ENCODE measurements around the gene FOXR1. TPM values are rescaled to one million over a fixed set of nuclear protein-coding genes. Genes with fewer than 3 reads are reported as not detected.
"Not testable (repeated sequence)": the region's sequence is repeated elsewhere in the genome, so short reads cannot be mapped to it uniquely, and the experiment has no call there.

The FOXR1 gene
- total RNA-seq, 1 experiment from 2014 or later, result not detected

DNA sequence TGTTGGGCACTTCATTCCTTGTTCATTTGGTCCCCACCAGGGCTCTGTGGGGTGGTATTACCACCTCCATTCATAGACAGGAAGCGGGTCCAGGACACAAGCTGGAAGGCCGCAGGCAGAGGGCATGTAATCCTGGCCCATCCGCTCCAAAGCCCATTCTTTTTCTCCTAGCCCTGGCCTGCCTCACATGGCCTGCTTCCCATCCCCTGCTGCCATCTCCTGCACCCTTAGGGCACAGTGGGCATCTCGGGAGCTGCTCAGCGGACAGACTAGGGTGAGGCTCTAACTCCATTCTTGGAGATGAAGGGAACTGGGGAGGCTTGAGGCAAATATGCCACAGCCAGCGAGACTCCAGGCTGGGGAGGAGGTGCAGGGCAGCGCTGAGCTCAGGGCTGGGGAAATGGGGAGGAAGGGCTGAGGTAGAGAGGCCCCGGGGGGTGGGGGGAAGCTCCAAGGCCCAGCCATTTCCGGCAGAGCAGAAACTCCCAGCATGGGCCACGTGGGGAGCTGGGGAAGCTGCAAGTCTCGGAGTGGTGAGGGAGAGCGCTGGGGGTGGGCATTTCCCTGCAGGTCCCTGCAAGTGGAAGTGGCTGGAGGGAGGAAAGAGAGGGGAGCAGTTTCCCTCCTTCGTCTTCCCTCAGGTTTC lies 31.5 kb upstream of the FOXR1 start:
- DNase-seq (ENCODE audit: low read depth), result no peak

DNA sequence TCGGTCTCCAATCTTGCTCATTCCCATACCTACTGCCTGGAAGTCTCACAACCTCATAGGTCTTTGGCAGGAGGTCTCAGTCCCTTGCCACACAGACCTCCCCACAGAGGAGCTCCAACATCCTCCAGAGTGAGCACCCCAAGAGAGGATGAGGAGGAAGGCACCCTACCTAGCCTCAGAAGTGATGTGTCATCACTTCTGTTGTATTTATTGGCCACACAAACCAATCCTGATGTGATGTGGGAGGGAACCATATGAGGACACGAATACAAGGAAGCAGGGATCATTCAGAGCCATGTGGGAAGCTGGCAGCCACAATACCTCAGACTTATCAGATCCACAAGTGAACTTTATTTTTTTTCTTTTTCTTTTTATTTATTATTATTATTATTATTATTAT lies 24.5 kb upstream of the FOXR1 start:
- DNase-seq (ENCODE audit: low read depth), result no peak

DNA sequence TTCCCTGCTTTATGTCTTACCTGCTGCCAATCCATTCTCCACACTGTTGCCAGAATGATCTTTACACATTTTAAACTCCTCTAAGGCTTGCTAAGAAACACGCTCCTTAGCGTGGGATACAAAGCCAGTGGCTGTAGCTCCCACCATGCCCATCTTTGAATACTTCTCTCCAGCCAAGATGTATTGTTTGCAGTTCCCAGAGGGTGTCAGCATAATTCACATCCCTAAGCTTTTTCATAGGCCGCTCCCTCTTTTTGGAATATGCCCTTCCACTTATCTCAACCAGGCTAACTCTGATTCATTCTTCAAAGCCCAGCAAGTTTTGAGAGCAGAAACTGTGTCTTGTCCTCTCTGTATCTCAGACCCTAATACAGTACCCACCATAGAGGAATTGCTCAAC lies 23.6 kb upstream of the FOXR1 start:
- DNase-seq (ENCODE audit: low read depth), result no peak

DNA sequence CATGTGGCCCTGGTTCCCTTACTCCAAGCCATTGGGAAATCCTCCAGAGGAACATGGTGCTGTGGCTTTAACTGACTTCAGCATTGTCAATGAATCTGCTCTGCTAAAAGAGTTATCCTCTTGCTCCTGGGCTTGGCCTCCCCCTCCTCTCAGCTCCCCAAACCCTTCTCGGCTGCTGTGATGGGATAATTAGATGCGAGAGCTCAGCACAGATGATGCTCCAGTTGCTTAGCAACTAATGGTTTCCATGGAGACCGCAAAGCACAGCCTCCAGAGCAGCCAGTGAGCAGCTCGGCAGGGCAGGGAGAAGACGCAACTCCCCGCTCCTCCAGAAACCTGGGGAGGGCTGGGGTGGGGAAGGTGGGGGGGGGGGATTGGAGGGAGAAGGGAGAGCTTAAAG lies 18.3 kb upstream of the FOXR1 start:
- peak; percentile 26 for DNase-seq (ENCODE audit: low read depth)

DNA sequence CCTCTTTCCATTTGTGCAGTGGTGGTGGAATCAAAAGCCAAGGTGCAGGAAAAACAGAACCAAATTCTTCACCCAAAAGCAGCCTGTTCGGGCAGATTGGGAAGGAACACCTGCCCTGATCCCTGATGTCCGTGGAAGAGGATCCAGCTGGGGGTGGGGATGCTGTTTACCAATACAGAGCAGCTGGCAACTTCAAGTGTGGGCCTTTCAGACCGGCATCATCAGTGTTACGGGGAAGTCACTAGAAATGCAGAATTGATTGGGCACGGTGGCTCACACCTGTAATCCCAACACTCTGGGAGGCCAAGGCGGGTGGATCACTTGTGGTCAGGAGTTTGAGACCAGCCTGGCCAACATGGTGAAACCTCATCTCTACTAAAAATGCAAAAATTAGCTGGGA lies 17.6 kb upstream of the FOXR1 start:
- DNase-seq (ENCODE audit: low read depth), result not testable (repeated sequence)

DNA sequence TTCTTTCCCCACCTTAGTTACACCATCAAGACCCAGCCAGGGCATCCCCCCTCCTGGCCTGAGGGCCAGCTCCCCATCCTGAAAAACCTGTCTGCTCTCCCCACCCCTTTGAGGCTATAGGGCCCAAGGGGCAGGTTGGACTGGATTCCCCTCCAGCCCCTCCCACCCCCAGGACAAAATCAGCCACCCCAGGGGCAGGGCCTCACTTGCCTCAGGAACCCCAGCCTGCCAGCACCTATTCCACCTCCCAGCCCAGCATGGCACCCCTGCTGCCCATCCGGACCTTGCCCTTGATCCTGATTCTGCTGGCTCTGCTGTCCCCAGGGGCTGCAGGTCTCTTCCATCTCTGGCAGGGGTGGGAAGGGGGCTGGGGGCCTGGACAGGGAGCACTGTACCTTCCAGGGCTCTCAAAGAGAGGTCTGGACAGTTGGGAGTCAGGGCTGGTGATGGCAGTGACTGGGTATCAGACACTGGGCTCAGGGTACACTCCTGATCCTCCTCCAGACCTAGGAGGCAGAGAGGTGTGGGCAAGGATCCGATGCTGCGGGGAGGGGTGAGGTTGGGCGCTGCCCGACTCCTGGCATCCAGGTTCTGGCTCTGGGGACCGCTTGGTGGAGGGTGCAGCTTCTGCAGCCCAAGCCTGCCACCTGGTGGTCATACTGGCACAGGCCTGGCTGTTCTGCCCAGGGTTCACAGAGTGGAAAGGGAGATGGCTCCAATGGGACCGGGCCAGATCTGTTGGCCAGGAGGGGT lies 15.3 kb upstream of the FOXR1 start, which contains the start of gene UPK2:
Gene UPK2, plus strand, starts transcription at position 205 of the 753 bp plus-strand sequence. Its CDS starts 53 bp downstream, at position 258.
- DNase-seq (ENCODE audit: low read depth), result peak; percentile 79

DNA sequence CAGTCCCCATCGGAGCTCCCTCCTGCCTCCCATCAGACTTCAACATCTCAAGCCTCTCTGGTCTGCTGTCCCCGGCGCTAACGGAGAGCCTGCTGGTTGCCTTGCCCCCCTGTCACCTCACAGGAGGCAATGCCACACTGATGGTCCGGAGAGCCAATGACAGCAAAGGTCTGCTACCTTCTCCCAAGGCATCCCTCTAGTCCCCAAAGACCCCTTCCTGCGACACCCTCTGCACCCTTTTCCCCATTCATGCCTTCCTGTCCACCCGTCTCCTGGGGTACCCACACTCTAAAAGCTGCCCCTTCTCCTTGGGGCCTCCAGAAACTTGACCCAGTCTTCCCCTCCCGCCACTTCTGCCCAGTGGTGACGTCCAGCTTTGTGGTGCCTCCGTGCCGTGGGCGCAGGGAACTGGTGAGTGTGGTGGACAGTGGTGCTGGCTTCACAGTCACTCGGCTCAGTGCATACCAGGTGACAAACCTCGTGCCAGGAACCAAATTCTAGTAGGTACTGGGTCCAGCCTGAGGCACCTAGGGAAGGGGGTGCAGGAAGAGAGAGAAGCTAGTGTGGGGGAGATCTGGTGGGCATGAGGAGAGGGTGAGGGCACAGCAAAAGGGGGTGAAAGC lies 14.6 kb upstream of the FOXR1 start:
- DNase-seq (ENCODE audit: low read depth), result no peak

DNA sequence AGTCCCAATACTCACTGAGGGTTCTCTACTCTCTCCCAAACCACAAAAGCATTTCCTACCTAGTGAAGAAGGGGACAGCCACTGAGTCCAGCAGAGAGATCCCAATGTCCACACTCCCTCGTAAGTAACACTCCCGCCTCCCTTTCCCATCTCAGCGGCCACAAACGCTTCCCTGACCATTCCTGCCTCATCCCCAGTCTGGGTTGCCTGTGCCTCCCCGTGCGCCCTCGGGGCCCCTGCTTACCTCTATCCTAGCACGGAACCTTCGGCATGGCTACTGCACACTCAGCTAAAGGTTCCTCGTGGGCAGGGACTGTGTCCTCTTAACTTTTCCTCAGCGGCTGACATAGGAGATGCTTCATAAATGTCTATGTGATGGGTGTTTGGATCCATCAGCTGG lies 14.0 kb upstream of the FOXR1 start:
- no peak for DNase-seq (ENCODE audit: low read depth)

DNA sequence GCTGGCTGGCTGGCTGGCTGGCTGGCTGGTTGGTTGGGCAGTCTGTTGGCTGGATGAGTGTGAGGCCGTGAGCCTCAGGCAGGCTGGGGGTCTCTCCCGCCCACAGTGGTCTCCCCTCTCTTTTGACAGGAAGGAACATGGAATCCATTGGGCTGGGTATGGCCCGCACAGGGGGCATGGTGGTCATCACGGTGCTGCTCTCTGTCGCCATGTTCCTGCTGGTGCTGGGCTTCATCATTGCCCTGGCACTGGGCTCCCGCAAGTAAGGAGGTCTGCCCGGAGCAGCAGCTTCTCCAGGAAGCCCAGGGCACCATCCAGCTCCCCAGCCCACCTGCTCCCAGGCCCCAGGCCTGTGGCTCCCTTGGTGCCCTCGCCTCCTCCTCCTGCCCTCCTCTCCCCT lies 13.6 kb upstream of the FOXR1 start:
- no peak for DNase-seq (ENCODE audit: low read depth)

DNA sequence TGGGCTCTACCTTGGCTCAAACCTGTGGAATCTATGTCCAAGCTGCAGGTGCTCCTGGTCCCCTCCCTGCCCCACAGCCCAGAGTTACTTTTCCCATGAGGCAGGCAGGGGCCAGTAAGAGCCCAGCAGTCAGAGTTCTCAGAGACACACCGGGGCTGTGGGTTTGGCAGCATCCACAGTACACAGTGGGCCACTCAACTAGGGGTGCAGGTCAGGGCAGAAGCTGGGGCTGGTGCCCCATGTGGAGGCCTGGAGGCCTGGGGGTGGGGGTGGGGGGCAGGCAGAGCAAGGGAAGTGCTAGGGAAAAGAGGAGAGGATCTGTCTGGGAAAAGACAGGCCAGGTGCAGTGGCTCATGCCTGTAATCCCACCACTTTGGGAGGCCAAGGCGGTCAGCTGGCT lies 13.0 kb upstream of the FOXR1 start:
- DNase-seq (ENCODE audit: low read depth), result no peak

DNA sequence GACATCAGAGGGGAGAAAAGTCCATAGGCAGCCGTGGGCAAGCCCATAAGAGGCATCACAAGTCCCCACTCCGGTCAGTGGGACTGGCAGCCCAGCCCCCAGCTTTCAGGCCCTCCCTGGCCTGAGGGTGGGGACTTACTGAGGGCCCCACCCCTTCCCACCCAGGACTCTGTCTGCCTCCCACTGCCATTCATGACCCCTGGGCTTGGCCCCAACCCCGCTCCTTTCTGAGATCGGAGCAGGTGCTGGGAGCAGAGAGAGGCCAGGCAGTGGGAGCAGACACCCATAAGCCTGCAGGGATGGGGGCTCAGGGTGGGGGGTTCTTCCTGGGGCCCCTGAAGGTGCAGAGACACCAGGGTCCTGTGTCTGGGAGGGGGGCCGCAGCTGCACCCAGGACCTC lies 10.4 kb upstream of the FOXR1 start:
- DNase-seq (ENCODE audit: low read depth), result no peak

DNA sequence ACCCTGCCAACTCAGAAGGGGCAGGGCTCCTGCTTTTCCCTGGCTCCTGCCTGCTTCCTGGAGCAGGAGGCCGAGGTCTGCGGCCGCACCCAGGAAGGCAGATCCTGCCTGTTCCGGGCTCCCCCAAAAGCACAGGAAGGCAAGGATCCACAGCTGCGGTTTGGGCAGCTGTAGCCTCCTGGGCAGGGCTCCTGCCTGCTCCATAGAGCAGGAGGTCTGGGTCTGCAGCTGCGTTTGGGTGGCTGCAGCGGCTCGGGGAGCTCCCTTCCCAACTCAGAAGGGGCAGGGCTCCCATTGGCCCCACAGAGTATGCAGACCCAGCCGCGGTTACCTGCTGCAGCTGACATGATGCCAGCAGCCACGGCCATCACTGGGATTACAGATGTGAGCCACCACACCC lies 10.0 kb upstream of the FOXR1 start:
- DNase-seq (ENCODE audit: low read depth), result no peak

DNA sequence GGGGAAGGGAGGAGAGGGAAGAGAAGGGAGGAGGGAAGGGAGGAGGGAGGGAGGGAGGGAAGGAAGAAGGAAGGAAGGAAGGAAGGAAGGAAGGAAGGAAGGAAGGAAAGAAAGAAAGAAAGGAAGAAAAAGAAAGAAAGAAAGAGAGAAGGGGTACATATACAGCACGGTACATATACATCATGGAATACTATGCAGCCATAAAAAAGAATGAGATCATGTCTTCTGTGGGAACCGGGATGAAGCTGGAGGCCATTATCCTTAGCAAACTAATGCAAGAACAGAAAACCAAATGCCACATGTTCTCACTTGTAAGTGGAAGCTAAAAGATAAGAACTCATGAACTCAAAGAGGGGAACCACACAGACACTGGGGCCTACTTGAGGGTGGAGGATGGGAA lies 2.1 kb upstream of the FOXR1 start:
- DNase-seq (ENCODE audit: low read depth), result not testable (repeated sequence)

DNA sequence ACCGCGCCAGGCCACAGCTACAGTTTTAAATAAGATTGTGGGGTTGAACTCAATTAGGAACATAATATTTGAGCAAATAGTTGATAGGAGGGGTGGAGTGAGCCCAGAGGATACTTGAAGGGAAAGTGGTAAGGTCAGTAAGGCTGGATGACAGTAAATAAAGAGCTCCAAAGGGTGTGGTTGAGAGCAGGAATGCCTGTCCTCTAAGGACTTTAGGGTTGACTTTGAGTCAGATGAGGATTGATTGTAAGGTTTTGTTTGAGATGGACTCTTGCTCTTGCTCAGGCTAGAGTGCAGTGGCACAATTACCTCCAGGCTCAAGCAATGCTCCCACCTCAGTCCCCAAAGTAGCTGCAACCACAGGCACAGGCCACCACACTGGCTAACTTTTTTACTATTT lies 2.4 kb downstream of the FOXR1 start:
- DNase-seq (ENCODE audit: low read depth), result no peak

DNA sequence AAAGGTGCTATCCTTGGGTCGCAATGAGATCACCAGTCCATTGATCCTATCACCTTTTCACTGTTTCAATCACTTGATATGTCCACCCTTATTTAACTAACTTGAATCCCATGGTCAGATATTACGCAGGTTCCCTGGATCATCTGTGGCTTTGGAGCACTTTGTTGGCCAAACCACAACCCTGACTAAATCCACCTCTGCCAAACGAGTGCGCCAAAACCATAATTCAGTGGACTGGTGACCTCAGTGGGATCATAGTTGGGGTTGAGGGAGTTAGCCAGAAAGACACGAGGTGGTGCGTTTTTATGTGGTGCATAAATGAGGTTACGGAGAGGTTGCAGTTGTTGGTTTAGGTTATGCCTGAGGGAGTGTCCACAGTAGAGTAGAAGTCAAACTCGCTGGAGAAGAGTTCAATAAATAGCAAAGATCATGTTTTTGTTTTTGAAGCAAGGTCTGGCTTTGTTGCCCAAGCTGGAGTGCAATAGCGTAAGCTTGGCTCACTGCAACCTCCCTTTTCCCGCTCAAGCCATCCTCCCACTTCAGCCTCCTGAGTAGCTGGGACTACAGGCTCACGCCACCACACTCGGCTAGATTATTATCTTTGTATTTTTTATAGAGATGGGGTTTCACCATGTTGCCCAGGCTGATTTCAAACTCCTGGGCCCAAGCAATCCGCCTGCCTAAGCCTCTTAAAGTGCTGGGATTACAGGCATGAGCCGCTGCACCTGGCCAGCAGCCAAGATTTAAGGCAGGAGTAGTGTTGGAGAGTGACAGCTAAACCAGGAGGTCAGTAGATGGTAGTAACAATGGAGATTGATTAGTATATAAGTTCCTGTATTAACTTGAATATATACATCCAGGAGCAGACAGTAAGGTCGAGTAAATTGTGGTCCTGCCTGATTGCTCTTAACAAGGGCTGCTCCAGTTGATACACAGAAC lies 4.5 kb downstream of the FOXR1 start:
- no peak for DNase-seq (ENCODE audit: low read depth)

DNA sequence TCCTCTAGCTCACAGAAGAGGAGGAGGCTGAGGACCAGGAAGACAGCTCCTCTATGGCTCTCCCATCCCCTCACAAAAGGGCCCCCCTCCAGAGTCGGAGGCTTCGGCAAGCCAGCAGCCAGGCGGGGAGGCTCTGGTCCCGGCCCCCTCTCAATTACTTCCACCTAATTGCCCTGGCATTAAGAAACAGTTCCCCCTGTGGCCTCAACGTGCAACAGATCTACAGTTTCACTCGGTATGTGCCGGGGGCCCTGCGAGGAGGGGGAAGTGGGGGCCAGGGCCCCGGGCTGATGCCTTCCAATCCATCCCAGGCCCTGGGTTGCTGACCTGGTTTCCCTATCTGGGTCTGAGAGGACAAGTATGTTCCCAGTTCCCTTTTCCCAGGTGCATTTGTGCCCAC lies 7.9 kb downstream of the FOXR1 start:
- DNase-seq (ENCODE audit: low read depth), result no peak

DNA sequence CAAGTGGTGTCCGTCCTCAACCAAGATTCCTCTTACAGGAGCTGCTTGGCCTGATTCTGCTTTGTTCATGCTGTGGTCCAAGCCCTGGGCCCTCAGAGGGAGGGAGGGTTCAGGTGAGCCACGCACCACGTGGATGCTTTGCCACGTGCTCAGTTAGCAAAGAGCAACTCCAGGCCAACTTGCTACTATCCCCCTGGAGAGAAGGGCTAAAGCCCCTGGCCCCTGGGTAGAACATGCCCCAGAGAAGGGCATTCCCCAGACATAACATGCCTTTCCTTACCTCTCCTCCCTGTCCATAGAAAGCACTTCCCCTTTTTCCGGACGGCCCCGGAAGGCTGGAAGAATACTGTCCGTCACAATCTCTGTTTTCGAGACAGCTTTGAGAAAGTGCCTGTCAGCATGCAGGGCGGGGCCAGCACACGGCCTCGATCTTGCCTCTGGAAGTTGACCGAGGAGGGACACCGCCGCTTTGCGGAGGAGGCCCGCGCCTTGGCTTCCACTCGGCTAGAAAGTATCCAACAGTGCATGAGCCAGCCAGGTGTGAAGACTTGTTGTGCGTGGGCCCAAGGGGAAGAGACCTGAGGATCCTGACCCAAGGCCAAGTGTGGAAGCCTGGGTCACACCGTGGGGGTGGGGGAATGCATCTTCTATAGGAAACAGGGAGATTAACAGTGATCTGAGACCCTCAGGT lies 8.8 kb downstream of the FOXR1 start:
- DNase-seq (ENCODE audit: low read depth), result no peak

DNA sequence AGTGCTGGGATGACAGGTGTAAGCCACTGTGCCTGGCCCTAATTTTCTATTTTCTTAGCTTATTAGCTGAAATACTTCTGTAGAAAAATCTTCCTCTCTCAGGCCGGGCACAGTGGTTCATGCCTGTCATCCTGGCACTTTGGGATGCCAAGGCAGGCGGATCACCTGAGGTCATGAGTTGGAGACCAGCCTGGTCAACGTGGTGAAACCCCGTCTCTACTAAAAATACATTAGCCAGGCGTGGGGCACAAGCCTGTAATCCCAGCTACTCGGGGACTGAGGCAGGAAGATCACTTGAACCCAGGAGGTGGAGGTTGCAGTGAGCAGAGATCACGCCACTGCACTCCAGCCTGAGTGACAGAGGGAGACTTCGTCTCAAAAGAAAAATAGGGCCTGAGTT lies 12.8 kb downstream of the FOXR1 start:
- DNase-seq (ENCODE audit: low read depth), result not testable (repeated sequence)

DNA sequence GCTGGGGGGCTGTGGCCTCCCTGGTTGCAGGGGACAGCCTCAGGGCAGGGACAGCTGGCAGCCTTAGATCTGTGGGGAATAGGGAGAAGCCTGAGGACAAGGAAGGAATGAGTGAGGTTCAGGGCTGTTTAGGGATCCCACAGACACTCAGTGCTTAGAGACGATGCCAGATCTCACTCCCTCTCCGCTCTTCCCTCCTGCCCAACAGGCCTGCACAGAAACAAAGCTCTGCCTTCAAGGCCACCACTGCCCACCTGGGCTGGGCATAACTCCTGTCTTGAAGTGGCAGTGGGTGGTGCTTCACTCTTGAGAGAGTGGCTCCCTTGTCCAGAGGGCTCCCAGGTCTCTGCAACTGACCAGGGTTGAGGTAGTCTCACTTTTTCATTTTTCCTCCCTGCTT lies 13.3 kb downstream of the FOXR1 start:
- no peak for DNase-seq (ENCODE audit: low read depth)

DNA sequence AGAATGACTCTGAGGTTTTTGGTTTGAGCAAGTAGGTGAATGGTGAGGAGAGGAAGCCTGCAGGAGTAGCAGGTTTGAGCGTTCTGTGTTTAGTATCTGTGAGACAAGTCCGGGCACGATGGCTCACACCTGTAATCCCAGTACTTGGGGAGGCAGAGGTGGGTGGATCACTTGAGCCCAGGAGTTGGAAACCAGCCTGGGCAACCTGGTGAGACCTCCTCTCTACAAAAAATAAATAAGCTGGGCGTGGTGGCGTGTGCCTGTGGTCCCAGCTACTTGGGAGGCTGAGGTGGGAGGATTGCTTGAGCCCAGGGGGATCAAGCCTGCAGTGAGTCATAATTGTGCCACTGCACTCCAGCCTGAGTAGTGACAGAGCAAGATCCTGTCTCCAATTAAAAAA lies 16.7 kb downstream of the FOXR1 start:
- peak; percentile 46 for DNase-seq (ENCODE audit: low read depth)

DNA sequence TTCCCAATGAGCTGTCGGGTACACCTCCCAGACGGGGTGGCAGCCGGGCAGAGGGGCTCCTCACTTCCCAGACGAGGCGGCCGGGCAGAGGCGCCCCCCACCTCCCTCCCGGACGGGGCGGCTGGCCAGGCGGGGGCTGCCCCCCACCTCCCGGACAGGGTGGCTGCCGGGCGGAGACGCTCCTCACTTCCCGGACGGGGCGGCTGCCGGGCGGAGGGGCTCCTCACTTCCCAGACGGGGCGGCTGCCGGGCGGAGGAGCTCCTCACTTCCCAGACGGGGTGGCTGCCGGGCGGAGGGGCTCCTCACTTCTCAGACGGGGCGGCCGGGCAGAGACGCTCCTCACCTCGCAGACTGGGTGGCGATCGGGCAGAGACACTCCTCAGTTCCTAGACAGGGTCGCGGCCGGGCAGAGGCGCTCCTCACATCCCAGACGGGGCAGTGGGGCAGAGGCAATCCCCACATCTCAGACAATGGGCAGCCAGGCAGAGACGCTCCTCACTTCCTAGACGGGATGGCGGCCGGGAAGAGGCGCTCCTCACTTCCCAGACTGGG lies 20.0 kb downstream of the FOXR1 start:
- DNase-seq (ENCODE audit: low read depth), result not testable (repeated sequence)

All from HT1080 (cell line).